ENCODE data around the gene NARF.

NARF gene

DNA sequence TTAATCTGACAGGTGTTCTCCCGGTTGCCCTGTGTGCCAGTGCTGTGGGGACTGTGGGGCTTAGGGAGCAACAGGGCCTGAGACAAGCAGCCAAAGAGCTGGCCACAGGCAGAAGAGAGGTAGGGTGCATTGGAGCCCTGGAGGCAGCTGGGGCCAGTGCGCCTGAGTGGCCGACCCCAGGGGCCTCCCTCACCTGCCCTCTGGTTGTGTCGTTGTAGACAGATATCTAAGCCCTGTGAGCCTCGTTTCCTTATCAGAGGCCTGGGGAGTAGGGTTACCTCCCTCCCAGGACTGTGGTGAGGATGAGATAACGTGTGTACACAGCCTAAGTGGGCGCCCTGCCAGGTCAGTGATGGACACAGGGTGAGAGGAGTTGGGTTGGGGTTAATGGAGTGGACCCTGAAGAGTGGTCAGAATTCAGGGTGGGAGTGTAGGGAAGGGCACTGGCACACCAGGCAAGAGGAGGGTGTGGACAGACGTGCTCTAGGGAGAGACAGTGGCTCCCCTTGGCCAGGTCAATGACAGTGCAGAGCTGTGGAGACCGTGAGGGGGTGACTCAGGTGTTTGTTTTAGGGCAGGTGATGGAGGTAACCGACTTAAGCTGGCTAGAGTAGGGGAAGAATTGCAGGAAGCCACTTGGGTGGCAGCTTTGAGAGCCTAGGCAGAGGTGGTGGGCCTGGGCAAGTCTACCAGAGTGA, 3.4 kb downstream of the NARF start:
- Histone ChIP-seq H3K9me3 (ENCODE audit: severe bottlenecking) (no peaks in the 10 kb centered on the region), H3K4me3 (ENCODE audit: low read depth, low read length) (no peak overlapping the region), H3K27me3 (ENCODE audit: insufficient read depth, low read depth, severe bottlenecking) (no peaks in the 10 kb centered on the region), H3K27ac (no peak overlapping the region), H3K36me3 (peaks cover 75% of the 10 kb centered on the region)
- TF ChIP-seq, protein P1, sequence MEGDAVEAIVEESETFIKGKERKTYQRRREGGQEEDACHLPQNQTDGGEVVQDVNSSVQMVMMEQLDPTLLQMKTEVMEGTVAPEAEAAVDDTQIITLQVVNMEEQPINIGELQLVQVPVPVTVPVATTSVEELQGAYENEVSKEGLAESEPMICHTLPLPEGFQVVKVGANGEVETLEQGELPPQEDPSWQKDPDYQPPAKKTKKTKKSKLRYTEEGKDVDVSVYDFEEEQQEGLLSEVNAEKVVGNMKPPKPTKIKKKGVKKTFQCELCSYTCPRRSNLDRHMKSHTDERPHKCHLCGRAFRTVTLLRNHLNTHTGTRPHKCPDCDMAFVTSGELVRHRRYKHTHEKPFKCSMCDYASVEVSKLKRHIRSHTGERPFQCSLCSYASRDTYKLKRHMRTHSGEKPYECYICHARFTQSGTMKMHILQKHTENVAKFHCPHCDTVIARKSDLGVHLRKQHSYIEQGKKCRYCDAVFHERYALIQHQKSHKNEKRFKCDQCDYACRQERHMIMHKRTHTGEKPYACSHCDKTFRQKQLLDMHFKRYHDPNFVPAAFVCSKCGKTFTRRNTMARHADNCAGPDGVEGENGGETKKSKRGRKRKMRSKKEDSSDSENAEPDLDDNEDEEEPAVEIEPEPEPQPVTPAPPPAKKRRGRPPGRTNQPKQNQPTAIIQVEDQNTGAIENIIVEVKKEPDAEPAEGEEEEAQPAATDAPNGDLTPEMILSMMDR (IDR thresholded peaks at IDR 0.05; ENCODE audit: low read depth, low read length): no peak
- DNase-seq: no peak

DNA sequence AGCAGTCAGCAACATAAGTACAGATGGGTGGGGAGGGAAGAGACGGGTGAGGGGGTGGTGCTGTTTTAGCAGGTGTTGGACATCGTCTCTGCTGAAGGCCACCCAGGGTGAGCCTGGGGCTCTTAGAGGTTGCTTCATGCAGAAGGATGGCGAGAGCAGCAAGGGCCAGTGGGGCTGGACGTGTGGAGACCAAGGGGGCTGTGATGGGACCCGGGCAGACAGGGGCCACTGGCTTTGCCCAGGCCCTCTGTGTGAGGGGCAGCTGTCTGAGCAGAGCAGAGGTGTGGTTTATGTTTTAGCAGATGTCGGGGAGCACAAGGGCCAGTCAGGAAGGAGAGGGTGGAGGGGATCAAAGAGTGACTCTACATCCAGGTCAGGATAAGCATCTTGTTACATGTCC, 4.8 kb downstream of the NARF start:
- no peak overlapping the region for H3K4me3 ChIP-seq (ENCODE audit: low read depth, low read length)
- DNase-seq: no peak
- H3K27ac ChIP-seq: no peak overlapping the region
- H3K9me3 ChIP-seq (ENCODE audit: severe bottlenecking): no peaks in the 10 kb centered on the region
- TF ChIP-seq, protein P1 (IDR thresholded peaks at IDR 0.05; ENCODE audit: low read depth, low read length): no peak
- peaks cover 89% of the 10 kb centered on the region for H3K36me3 ChIP-seq
- H3K27me3 ChIP-seq (ENCODE audit: insufficient read depth, low read depth, severe bottlenecking): no peaks in the 10 kb centered on the region

- Histone ChIP-seq H3K27ac (no peak overlapping the region), H3K36me3 (peaks cover 95% of the 10 kb centered on the region), H3K27me3 (ENCODE audit: insufficient read depth, low read depth, severe bottlenecking) (no peaks in the 10 kb centered on the region), H3K9me3 (ENCODE audit: severe bottlenecking) (no peaks in the 10 kb centered on the region), H3K4me3 (ENCODE audit: low read depth, low read length) (no peak overlapping the region)
- TF ChIP-seq, protein P1 (IDR thresholded peaks at IDR 0.05; ENCODE audit: low read depth, low read length): no peak
- no peak for DNase-seq
These were observed 5.5 kb downstream of the NARF start for GRCh38 chr17:82463925-82464566.

DNA sequence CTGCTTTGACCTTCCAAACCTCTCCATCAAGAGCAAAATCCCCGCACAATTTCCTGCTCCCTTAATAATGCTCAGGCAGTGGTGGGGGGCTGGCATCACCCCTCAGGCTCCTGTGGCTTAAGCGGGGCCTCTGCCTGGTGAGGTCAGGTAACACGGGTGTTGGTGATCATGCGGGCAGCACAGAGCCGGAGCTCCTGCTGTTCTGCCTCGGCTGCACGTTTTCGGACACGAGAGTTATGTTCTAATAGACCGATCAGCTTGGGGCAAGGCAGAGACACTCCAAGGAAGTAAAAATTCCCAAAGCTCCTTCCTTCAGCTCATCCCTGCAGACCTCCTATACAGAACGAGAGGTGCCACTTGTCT, 6.0 kb downstream of the NARF start:
- Histone ChIP-seq H3K4me3 (ENCODE audit: low read depth, low read length) (no peak overlapping the region), H3K27ac (no peak overlapping the region), H3K9me3 (ENCODE audit: severe bottlenecking) (no peaks in the 10 kb centered on the region), H3K27me3 (ENCODE audit: insufficient read depth, low read depth, severe bottlenecking) (no peaks in the 10 kb centered on the region), H3K36me3 (peaks cover 100% of the 10 kb centered on the region)
- TF ChIP-seq, protein P1 (IDR thresholded peaks at IDR 0.05; ENCODE audit: low read depth, low read length): no peak
- no peak for DNase-seq

GRCh38 chr17:82465023-82465603, 6.6 kb downstream of the NARF start:
- Histone ChIP-seq H3K27ac (no peak overlapping the region), H3K36me3 (peaks cover 100% of the 10 kb centered on the region), H3K4me3 (ENCODE audit: low read depth, low read length) (no peak overlapping the region), H3K27me3 (ENCODE audit: insufficient read depth, low read depth, severe bottlenecking) (no peaks in the 10 kb centered on the region), H3K9me3 (ENCODE audit: severe bottlenecking) (no peaks in the 10 kb centered on the region)
- DNase-seq: no peak
- TF ChIP-seq, protein P1 (IDR thresholded peaks at IDR 0.05; ENCODE audit: low read depth, low read length): no peak
